GM12891 (cell line): Measurements from ENCODE around the gene HCK.

ENCODE experiments used
- POLR2A ChIP-seq: IDR thresholded peaks from 2 replicates; pipeline ENCODE4 v1.6.1; 2011; ENCODE audit warnings: low read depth, low read length, control low read depth
- POLR2AphosphoS5 ChIP-seq: IDR thresholded peaks from 2 replicates; pipeline ENCODE4 v1.6.1; 2011; ENCODE audit warnings: low read depth, low read length, control low read depth
- TAF1 ChIP-seq: IDR thresholded peaks from 2 replicates; pipeline ENCODE4 v1.6.1; 2011; ENCODE audit warnings: low read depth, low read length, control low read depth

GRCh38 chr20:32112841-32113240 lies 60.8 kb downstream of the HCK start:
- TF ChIP-seq TAF1 (no peak), POLR2A (no peak), POLR2AphosphoS5 (no peak)
